GM19099 (cell line): Measurements from ENCODE around the gene PLCXD1.

ENCODE experiments used
- POLR2A ChIP-seq: IDR thresholded peaks from 3 replicates; pipeline ENCODE4 v1.6.1; 2011; ENCODE audit warnings: low read depth; ENCODE audit not compliant: insufficient read length; ENCODE audit errors: extremely low read depth

Gene PLCXD1

DNA sequence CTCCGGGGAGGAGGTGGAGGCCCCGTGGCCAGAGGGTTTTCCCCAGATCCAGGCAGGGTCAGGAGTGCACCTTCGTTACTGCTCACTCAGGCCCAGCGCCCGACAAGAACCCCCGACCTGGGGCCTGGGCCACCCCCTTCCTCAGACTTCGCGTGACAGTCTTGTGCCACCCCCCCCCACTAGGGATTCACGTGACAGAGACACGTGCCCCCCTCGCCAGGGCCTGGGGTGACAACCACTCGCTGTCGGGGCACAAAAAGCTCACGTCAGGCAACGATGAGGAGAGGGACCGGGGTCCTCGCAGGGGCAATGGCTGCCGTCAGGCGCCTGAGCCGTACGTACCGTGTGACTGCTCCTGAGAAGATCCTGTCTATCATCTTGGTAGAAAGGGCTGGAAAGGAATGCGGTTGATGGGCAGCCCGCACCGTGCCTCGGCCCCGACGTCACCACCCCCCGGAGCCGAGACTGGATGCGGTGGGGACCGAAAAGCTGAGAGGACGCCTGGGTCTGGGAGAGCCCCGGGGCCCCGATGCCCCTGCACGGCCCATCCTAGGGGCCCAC lies 60.4 kb downstream of the PLCXD1 start:
- TF ChIP-seq POLR2A, result no peak

DNA sequence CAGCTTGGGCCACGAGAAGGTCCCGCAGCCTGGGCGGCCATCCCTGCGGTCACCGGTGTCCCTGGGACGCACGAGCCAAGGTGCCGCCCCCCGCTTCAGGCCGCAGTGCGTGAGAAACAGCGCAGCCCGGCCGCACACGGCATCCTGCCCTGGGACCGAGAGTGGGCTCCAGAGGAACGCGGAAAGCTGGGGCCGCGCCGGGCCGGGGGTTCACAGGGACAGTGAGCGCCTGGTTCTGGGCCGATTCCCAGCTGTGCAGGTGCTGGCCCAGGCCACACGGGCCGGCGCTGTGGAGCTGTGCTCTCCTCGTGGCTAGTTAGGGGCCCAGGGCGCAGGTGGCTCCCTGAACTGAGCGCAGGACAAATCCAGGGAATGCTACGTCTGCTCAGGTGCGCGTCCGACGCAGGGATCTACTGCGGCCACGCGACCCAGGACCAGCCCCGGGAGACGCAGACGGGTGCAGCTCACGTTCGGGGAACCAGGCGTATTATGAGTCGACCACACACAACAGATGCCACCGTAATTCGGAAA lies 63.3 kb downstream of the PLCXD1 start:
- TF ChIP-seq POLR2A, result no peak

DNA sequence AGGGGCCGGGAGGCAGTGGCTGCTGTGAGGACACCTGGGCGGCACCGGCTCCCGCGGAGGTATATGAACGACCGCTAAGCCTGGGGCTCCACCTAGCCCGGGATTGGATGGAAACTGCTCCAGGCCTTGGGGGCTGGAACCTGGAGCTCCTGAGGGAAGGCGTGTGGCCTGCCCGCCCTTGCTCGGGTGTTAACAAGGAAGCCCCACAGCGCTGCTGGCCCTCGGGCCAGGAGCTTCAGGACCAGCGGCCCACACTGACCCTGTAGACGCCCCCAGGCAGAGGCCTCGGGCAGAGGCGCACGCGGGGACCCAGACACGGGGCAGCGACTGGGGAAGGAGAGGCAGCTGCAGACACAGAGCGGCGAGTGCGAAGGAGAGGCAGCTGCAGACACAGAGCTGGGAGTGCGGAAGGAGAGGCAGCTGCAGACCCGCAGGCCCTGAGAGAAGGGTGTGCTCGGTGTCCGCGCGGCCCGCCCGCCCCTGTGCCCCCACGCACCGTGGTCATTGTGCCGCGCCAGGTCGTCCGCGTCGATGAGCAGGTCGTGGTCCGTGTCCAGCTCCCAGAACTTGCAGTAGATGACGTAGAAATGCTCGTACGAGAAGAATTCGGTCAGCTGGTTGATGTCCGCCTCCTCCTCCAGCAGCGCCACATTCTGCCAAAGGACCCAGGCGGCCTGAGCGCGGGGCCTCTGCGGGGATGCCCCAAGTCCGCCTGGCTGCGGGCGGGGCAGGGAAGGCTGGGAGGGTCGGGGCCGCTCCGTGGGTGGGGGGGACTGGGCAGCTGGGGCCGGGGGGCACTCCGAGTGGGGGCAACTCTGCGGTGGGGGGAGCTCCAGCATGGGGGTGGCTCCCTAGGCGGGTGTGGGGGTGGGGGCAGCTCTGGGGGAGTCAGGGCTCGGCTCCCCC lies 64.1 kb downstream of the PLCXD1 start:
- no peak for TF ChIP-seq POLR2A

DNA sequence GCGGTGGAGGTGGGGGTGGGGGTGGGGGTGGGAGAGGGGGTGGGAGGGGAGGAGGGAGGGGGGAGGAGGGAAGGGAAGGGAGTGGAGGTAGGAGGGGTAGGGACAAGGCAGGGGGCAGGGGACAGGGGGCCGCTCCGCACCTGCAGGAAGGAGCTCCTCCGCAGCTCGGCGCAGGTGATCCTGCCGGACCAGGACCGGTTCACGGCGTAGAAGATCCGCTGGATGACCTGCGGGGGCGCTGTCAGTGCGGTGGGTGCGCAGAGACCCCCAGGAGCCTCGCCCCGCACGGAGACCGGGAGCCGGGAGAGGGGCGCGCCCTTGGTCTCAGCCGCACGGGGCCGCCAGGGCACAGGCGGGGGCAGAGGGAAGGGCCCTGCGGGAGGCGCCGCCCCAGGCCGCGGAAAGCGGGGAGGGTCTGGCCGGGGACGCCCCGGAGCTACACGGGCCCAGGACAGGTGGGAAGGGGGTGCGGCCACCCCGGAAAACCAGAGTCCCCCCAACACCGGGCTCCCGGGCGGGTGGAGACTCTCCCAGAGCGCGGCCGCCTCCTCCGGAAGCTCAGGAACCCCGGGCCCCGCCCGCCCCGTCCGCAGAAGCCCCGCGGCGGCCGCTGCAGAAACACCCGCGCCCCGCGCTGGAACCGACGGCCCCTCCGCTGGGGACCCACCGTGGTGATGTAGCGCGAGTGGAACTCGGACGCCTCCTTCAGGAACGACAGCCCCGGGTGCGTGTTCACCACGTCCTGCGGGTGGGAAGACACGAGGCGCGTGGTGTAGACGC lies 65.0 kb downstream of the PLCXD1 start:
- no peak for TF ChIP-seq POLR2A

DNA sequence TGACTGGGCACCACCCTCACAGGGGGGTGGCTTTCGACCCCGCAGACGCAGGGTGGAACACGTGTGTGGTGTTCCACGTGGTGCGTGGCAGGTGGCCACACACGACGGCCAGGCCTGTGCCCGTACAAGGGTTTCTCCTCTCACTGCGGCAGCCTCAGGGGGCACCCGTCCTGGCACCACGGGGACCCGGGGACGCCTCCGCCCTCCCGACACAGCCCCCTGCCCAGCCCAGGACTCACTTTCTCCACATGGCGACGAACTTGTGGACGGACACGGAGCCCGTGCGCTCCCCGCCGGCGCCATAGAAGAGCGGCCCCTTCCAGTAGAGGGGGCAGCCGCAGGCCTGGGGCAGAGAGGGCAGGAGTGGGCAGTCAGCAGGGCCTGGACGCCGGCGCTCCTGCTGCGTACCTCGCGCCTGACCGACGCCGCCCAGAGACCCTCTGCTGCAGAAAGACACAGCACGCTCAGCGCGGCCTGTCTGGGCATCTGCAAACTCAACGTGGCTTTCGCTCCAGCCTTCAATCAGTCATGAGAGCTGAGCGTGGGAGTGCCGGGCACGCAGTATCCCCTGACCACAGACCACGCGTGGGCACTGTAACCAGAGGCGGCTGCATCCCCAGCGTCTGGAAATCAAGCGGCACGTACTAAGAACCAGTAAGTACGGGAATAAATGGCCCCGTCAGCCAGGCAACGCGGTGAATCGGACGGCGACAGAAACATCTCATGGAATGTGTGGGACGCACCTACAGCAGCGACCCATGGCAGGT lies 66.4 kb downstream of the PLCXD1 start:
- TF ChIP-seq POLR2A, result no peak

DNA sequence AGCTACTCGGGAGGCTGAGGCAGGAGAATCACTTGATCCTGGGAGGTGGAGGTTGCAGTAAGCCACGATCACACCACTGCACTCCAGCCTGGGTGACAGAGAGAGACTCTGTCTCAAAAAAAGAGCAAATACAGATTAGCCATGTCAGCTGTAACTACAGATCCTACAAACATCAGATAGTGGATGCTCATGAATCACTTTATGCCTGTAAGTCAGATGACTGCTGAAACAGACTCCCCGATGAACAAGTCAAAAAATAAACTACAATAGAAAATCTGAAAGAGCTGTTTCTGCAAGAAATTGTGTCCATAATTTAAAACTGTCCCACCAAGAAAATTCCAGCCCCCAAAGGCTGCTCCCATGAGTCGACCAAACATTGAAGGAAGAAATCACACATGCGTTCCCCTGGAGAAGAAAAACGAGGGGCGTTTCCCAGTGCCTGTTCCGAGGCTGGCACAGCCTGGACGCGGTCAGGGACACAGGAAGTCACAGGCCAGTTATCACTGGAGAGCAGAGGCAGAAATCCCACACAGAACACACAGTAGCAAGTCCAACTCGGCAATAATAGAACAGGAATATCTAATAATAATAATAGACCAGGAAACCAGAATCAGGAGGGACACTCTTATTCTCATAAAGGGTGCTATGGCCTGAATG lies 67.4 kb downstream of the PLCXD1 start:
- TF ChIP-seq POLR2A, result no peak

DNA sequence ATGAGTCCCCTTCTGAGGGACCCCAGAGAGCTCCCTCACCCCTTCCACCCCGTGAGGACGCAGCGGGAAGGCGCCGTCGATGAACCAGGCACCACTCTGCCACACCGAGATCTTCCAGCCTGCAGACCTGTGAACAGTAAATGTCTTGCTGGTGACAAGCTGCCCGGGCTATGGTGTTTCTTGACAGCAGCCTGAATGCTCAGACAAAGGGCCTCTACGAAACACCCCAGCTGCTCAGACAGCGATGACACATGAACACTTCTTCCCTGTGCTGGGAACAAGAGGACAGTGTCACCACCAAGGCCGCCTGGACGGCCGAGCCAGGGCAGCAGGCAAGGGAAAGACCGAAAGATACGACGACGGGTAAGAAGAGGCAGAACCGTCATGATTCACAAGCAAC lies 68.0 kb downstream of the PLCXD1 start:
- no peak for TF ChIP-seq POLR2A

DNA sequence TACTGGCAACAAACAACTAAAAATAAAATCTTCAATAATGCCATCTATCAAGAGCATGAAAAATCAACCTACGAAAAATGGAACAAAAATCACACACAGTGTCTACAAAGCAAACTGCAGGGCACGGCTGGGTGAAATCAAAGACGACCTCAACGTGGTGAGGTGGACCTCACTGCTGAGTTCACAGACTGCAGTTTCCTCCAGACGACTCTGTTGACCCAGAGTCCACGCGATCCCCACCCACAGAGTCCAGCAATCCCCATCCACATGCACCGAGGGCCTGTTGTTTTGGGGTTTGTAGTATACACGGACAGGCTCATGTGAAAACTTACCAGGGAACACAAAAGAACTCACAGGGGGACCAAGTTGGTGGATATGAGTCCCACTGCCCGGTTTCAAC lies 68.5 kb downstream of the PLCXD1 start:
- no peak for TF ChIP-seq POLR2A

DNA sequence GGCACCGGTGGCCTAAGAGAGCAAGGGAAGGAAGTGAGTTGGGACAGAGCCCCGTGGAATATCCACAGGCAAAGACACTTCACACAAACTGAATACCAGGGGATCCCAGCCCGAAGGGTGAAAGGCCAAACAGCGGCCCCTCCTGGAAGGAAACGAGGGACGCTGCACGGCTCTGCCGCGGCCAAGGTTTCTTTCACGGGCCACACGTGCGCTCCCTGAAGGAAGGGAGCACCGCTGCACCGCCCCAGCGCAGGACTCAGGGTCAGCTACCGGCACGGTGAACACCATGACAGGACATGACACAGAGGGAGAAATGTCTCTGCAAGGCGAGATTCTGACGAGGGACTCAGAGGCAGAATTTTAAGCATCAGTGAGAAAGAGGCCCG lies 69.0 kb downstream of the PLCXD1 start:
- TF ChIP-seq POLR2A, result no peak

DNA sequence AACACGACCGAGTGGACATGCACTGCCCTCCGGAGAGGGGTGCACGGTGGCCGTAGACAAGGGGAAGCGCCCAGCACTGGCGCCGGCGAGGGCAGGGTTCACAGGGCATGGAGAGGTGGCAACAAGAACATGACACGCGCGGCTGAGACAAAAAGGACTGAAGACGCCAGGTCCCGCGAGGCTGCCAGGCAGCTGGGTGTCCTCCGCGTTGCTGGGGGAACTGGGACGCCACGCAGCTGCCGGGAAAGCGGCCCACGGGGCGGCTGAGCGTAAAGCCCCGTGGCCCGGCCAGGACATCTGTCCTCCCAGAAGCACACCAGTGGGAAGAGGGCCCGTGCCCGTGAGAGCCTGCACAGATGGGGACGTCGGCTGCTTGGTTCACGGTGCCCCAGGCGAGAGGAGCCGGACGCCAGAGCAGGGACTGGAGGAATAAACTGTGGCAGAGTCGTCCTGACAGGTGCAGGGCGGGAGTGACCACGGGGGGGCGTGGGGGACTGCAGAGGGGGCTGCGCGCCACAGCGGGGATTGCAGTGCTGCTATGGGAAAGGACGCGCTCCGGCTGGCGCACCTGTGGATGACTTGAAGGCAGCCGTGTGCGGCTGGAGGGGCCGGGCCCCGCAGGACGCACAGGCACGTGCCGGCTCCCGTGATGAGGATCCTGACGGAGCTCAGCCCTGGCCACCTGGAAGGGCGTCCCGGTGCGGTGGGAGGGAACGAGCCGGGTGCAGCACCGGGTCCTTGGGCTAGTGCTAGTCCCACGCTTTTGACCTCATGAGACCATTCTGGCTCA lies 69.5 kb downstream of the PLCXD1 start:
- TF ChIP-seq POLR2A, result no peak

DNA sequence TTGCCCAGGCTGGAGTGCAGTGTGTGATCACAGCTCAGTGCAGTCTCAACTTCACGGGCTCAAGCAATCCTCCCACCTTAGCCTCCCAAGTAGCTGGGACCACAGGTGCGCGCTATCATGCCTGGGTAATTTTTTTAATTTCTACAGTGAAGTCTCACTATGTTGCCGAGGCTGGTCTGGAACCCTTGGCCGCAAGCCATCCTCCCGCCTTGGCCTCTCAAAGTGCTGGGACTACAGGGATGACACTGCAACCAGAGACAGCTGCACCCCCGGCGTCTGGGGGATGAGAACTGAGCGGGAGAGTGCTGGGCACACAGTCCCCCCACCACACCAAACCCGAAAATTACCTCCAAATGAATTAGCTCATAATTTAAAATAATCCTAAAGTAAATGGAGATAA lies 70.6 kb downstream of the PLCXD1 start:
- no peak for TF ChIP-seq POLR2A

DNA sequence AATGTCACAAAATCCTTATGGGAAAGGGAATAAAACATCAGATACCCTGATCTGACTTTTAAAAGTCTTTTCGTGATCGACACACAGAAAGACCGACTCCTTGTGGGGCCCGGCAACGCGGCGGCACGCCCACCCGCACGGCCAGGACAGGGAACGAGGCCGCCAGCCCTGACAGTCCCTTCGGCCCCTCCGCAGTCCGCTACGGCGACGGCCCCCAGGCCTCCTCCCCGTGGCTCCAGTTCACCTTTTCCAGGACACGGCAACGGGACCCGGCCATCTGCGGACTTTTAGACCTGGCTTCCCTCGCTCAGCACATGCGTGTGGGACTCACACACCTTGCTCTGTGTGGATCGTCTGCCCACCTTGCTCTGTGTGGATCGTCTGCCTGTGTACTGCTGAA lies 71.0 kb downstream of the PLCXD1 start:
- no peak for TF ChIP-seq POLR2A

DNA sequence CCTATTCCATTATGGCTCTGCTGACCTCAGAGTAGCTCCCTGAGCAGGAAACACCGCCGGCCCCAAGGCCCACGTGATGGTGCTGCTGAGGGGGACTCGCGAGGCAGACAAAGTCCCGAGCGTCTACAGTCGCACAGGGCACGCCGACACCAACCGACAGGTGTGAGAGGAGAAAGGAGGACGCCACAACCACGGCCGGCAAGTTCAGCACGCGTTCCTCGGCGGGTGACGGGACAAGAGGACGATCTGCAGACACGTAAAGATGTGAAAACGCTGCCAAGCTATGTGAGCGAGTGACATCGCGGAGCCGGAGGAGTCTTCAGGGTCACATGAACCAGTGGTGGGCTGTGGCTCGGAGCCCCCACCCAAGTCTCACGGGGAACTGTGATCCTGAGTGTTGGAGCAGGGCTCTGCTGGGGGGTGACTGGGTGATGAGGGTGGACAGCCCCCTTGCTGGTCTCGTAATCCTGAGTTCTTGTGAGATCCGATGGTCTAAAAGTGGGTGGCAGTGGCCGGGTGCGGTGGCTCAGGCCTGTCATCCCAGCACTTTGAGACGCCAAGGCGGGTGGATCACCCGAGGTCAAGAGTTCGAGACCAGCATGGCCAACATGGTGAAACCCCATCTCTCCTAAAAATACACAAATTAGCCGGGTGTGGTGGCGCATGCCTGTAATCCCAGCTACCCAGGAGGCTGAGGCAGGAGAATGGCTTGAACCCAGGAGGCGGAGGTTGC lies 71.6 kb downstream of the PLCXD1 start:
- TF ChIP-seq POLR2A, result no peak
